Measurements from ENCODE around the gene KCMF1.

The KCMF1 gene

DNA sequence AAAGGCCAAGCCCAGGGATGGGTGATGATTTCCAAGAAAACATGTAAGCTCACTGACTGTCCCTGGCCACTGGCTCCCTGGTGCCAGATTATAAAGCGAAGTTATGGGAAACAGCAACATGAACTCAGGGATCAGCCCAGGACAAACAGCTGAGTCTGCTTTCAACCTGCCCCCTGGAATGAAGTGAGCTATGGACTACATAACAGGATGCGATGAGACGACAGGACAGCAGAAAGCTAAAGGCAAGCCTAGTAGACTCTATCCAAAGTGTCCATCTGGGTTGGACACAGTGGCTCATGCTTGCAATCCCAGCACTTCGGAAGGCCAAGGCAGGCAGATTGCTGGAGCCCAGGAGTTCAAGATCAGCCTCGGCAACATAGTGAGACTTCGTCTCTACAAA is 16.6 kb upstream of the KCMF1 start:
- in situ Hi-C loops (cut with MboI; ENCODE audit: low sequenced_read_pairs): no loop called here

DNA sequence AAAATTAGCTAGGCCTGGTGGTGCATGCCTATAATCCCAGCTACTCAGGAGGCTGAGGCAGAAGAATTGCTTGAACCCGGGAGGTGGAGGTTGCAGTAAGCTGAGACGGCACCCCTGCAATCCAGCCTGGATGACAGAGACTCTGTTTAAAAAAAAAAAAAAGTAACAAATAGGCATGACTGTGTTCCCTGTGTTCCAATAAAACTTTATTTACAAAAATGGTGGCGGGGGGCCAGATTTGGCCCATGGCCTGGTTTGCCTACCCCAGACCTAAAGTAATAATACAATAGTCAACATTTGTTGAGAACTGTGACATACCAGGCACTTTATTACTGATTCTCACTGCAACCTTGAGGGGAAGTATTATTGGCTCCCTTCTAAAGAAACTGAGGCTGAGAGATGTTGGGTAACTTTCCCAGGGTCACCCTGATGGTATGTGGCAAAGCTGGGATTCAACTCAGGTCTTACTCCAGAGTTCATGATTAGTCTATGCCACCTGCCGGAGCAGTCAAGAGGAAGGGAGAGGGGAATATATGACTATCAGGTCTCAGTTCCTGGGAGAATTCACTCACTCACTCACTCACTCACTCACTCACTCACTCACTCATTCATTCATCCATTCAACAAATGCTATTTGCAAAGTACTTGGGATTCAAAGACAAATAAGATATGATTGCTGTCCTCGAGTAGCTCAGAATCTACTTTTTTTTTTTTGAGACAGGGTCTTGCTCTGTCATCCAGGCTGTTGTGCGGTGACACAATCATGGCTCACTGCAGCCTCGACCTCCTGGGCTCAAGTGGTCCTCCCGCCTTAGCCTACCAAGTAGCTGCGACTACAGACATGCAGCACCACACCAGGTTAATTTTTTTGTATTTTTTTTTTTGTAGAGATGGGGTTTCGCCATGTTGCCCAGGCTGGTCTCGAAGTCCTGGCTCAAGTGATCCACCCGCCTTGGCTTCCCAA is 14.3 kb upstream of the KCMF1 start:
- in situ Hi-C loops (cut with MboI; ENCODE audit: low sequenced_read_pairs): no loop called here

DNA sequence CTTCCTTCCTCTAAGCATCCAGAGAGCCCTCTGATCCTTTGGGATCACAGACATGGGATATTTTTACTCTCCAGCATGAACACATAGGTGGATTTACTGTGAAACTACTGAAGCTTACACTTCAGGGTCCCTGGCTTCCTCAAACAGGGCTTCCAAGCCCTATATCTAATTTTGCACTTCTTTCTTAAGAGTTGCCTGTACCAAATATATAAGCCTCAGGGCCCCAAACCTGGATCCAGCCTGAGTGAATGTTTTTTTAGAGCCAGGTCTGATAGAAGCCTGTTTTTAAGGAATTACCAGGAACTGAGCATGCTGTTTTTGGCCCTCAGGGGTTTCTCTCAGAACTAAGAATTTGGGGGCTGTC is 13.2 kb upstream of the KCMF1 start:
- in situ Hi-C loops (cut with MboI; ENCODE audit: low sequenced_read_pairs): no loop called here

DNA sequence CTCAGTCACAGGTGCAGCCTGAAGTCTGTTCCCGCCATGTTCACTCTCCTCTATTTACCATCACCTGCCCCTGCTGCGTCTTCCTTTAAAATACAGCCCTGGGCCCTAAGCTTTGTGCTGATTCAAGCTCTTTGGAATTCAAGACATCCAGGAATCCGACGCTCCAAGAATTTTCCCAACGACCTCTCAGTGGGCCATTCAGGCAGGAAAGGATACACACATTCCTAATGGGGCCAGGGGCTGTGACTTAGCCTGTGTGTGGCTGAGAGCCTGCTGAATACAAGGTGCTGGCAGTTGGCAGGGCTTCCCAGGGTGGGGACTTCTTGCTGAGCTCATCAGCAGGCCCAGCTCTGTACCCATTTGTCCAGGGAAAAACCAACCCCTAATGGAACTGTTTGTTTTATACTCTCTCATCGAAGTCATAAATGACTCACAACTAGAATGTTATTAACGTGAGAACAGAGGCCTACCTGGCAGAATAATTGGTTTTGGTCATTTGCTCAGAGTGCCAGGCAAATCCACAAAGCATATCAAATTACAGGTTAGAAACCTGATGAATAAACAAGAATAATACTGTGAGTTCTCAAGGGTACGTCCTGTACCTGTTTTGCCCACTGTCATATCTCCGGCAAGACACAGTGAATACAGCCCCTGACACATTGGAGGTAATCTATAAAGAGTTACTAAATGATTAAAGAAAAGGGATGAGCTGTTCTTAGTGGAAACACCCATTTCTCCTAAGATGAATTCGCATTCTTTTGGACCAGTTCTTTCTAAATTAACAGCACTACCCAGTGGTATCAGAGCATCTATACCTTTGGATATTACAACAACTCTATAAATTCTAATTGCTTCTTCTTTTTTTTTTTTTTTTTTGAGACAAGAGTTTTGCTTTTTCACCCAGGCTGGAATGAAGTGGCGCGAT is 12.6 kb upstream of the KCMF1 start:
- in situ Hi-C loops (cut with MboI; ENCODE audit: low sequenced_read_pairs): no loop called here

DNA sequence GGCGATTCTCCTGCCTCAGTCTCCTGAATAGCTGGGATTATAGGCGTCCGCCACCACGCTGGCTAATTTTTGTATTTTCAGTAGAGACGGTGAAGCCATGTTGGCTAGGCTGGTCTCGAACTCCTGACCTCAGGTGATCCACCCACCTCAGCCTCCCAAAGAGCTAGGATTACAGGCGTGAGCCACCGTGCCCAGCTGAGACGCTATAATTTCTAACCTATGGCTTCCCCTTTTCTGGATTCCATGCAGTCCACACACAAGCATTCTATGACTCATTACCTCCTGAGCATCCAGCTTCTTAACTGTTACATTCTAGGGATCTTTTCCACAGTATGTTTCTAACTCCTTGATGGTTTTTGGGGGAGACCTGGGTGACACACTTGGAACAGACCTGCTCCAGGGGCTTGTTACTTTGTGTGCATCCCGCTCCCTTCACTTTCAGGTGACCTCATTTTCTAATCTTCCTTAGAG is 11.8 kb upstream of the KCMF1 start:
- in situ Hi-C loops (cut with MboI; ENCODE audit: low sequenced_read_pairs): no loop called here

DNA sequence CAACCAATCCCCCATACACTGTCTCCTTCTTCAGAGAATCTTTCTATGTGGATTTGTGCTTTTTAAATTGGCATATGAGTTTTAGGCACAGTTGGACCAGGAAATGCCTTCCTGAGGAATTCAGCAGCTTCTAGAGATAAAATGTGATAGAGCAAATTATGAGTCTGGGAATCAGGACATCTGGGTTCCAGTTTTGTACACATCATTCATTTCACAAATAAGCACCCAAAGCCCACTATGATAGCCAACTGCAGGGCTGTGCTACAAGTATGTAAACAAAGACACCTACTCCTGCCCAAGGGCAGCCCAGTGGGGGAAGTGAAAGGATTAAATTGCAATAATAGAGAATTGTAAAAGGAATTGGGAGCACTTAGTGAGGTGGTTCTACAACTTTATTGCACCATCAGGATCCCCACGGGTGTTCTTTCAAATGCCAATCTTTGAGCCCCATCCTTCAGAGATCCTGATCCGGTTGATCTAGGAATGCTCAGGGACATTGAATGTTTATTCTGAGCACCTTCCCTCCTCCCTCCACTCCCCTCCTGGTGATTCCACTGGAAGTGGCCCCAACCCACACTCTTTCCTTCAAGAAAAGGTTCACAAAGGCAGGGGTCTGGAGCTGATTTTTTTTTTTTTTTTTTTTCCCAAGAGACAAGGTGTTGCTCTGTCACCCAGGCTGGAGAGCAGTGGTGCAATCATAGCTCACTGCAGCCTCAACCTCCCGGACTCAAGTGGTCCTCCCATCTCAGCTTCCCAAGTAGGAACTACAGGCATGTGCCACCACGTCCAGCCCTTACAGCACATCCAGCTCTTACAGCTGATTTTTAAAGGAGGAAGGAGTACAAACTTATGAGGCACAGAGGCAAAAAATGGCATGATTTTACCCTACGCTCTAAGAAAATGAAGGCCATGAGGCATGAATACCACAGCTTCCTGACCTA is 11.1 kb upstream of the KCMF1 start:
- in situ Hi-C loops (cut with MboI; ENCODE audit: low sequenced_read_pairs): no loop called here

DNA sequence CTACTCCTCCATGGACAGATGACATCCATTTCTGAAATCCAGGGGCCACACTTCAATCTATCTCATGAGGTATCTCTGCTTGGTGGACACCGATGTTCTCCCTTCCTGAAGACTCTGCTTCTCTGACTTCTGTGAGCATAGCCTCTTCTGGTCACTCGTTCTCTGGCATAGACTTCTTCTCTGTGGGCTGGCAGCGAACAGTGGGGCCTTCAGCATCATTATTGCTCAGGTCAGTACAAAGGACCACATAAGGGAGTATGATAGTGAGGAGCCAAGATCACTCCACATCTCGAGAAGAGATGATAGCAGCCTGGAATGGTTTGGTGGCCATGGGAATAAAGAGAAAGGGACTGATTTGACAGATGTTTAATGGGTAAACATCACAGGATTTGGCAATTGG is 8.0 kb upstream of the KCMF1 start:
- in situ Hi-C loops (cut with MboI; ENCODE audit: low sequenced_read_pairs): no loop called here

DNA sequence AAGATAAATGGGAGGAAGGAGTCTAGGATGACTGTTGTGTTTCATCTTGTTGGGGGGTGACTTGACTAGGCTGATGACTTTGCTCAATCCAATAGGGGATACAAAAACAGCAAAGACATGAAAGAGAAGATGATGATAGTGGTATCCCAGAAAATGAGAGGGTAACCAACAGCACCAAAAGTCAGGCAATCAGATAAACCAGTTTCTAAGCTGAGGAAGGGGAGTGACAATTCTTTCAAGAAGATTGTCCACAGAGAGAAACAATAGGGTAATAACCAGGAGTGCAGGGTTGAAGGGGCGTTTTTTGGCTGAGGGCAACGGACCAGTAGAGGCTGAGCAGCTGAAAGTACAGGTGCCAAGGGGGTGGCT is 7.7 kb upstream of the KCMF1 start:
- in situ Hi-C loops (cut with MboI; ENCODE audit: low sequenced_read_pairs): no loop called here

DNA sequence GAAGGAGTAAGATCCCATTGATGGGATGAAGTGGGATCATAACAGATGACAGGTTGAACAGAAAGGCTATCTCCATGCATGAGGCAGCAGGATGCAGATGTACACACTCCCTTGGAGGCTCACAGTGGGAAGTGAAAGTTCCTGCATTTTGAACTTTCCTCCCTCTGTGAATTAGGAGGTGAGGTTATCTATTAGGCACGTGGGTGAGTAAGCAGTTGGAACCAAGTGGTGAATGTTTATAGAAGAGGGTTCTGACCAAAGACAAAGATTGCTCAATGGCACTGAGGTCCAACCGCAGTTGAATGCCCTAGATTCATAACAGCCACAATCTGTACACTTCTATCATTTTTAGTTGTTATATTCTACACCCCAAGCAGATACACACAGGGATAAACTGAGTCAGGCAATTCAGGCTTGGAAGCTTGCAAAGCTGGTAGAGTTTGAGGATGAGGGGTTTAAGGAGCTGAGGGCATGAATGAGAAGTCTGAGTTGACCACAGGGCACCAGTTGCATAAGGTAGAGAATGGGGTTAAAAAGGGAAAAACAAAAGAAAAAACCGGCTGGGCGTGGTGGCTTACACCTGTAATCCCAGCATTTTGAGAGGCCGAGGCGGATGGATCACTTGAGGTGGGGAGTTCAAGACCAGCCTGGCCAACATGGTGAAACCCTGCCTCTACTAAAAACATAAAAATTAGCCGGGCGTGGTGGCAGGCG is 7.1 kb upstream of the KCMF1 start:
- in situ Hi-C loops (cut with MboI; ENCODE audit: low sequenced_read_pairs): no loop called here

DNA sequence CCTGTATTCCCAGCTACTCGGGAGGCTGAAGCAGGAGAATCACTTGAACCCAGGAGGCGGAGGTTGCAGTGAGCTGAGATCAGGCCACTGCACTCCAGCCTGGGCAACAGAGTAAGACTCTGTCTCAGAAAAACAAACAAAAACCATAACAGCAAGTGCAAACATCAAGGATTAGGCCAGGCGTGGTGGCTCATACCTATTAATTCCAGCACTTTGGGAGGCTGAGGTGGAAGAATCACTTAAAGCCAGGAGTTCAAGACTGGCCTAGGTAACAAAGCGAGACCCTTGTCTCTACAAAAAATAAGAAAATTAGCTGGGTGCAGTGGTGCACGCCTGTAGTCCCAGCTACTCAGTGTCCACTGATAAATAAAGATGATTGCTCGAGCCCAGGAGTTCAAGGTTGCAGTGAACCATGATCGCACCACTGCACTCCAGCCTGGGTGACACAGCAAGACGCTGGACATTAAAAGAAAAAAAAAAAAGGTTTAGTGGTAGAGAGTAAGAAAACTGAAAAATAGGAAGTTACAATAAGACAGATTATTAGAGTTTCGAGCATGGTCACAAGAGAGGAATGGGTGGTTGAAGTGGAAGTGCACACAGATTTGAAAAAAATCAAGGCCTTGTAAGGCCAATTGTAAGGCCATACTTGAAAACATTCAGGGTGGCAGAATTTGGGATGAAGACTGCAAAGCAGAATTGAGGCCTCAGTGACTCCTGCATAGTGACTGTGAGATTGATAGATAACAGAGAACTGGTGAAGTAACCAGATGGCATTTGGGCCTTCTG is 6.4 kb upstream of the KCMF1 start:
- in situ Hi-C loops (cut with MboI; ENCODE audit: low sequenced_read_pairs): no loop called here

DNA sequence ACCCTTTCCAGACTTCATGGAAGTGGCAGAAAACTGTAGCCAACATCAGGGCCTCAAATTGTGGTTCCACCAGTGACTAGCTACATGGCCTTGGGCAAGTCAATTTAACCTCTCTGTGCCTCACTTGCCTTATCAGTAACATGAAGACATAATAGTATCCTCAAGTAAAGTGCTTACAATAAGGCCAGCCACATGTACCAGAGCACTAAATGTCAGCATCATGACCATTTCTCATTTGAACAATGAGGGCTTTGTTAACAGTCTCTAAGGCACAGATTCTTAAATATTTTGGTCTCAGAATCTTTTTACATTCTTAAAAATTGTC is 5.8 kb upstream of the KCMF1 start:
- in situ Hi-C loops (cut with MboI; ENCODE audit: low sequenced_read_pairs): no loop called here

DNA sequence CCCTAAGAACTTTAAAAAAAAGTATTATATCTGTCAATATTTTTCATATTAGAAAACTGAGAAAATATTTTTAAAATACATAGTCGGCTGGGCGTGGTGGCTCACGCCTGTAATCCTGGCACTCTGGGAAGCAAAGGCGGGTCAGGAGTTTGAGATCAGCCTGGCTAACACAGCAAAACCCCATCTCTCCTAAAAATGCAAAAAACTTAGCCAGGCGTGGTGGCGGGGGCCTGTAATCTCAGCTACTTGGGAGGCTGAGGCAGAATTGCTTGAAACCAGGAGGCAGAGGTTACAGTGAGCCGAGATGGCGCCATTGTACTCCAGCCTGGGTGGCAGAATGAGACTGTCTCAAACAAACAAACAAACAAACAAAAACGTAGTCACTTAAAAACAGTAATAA is 5.1 kb upstream of the KCMF1 start:
- in situ Hi-C loops (cut with MboI; ENCODE audit: low sequenced_read_pairs): no loop called here

DNA sequence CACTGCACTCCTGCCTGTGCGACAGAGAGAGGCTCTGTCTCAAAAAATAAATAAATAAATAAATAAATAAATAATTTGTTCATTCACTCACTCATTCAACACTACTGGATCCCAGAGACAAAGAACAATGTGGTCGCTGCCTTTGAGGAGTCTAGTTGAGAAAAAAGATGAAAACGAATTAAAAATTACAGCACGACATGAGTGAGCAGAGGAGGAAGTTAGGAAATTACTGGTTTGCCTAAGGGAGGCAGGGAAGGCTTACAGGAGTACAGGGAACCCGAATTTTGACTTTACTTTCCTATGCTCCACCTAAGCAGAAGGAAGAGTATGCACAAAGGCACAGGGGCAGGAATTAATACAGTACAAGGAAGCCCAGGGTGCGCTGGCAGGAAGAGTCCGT is 4.2 kb upstream of the KCMF1 start:
- in situ Hi-C loops (cut with MboI; ENCODE audit: low sequenced_read_pairs): no loop called here

DNA sequence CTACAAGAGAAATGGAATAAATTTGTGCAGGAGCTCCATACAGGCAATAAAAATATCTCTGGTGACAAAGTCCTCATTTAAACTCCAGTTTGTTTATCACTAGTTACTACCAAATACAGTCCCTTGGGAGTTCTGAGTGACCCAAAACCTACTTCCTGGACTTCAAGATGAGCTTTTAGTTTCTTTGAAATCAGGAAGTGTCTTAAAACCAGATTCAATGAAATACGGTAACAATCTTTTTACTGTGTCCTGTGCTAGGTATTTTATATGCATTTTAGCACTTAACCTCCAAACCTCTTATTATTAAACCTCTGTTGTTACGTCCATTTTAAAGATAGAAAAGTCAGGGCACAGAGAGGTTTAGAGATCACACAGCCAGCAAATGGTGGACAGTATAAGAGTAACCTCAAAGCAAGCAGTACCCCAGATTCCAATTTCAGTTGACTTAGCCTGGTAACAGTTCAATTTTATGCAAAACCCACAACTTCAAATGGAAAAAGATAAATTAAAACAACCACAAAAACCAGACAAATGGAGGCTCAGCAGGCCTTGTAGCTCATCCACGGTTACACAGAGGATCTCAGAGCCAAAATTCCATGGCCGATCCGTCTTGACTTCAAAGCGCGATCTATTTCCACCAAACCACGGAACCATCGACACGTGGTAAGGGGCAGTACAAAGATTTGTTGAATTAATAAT is 1.3 kb upstream of the KCMF1 start:
- in situ Hi-C loops (cut with MboI; ENCODE audit: low sequenced_read_pairs): no loop called here

DNA sequence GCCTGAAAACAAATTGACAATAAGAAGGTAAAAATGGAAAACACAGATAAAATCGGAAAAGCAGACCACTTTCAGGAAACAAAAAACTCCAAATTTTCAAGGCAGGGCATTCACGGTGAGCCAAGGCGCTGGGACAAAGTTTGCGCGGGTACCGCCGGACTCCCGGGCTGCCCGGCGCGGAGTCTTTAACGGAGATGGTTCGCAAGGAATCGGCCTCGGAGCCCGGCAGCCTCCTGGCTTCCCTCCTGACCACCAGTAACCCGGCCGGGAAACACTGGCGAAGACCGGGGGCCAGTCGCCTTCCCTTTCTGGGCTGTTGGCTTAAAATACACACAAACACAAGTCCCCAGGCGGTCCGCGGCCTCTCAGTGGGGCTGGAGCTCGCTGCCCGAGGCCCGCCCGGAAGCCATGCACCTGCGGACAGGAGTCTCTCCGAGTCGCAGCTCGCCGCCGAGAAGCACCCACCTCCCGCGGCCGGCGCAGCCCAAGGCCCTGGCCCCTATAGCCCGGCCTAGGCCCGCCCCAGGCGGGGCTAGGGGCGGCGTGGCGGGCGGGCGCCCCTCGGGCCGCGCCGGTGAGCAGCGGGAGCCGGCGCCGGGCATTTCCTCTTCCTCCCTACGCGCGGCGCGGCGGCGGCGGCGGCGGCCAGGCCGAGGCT is 622 bp upstream of the KCMF1 start:
- in situ Hi-C loops (cut with MboI; ENCODE audit: low sequenced_read_pairs): no loop called here

DNA sequence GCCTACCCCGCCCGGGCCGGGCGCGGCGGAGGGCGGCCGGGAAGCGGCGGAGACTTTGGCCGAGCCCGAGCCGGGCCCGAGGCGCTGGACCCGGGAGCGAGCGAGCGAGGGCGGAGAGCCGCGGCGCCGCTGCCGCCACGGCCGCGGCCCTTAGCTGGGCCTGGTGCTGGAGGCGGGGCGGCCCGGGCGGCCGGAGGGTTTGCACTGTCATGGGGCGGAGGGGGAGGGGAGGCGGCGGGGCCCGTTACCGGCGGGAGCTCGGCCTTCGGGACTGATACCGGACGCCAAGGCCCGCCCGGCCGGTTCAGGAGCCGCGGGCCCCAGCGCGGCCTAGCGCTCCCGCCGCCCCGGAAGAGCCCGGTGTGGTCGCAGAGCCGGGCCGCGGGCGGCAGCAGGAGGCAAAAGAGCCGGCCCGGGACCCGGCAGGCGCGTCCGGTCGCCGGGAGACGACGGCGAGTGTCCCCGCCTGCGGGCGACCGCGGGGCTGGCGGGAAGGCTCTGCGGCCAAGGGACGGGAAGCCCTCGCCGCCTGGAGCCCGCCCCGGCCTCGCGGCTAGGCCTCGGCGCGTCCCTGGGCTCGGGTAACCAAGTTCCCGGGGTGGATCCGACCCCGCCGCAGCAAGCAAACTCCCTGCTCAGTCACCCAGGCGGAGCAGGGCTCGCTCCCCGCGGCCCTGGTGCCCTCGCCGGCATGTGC is 697 bp downstream of the KCMF1 start:
- in situ Hi-C loops (cut with MboI; ENCODE audit: low sequenced_read_pairs): no loop called here

DNA sequence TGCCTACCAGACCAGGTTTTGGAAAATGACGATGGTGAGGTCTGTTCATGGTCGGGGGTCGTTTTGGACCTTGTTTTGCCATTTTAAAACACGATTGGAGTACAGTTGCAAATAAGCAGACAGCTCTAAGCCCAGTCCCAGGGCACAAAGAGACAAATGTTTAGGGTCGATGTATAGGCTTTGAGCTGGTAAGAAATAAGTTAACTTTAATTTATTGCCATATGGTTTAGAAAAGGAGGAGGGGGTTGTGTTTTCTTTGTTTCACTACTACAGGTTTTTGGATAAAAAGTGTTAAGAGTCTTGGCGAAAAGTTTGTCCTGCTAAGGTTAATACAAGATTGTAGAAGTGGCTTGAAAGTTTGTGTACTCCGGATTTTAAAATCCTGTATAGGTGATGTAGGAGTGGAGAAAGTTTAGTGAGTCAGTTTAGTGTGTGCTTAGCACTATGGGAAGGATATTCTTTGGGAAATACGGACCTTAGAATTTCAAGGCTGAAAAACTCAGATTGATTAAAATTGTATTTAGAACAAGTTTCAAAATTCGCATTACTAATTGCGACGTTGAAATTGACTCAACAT is 1.3 kb downstream of the KCMF1 start:
- in situ Hi-C loops (cut with MboI; ENCODE audit: low sequenced_read_pairs): no loop called here

Data from HL-60/S4 (cell line).